ENCODE measurements around the gene TSPAN14. TPM values are rescaled to one million over a fixed set of nuclear protein-coding genes. Genes with fewer than 3 reads are reported as not detected.

TSPAN14 gene
- total RNA-seq, 2 experiments from 2014 or later = 43.9 to 45.5 TPM

- no peak for TF ChIP-seq CTCF (IDR thresholded peaks at IDR 0.05)
- Mint-ChIP-seq H3K27ac (peak overlapping the region; percentile 91), H3K9me3 (no peaks in the 10 kb centered on the region), H3K27me3 (no peaks in the 10 kb centered on the region), H3K36me3 (ENCODE audit: low read depth) (peaks cover 49% of the 10 kb centered on the region), H3K4me1 (ENCODE audit: low read depth) (peaks cover 93% of the 10 kb centered on the region), H3K4me3 (peak overlapping the region; percentile 40)
- POLR2A ChIA-PET = interaction anchor here (1.6 to 11.5 kb wide), 4 partner anchors 14 to 43 kb away, joined by 4 to 223 read pairs (median 60); no protein-coding TSS in a partner anchor
- intact Hi-C loops (cut with micrococcal nuclease) = no loop called here
- peak; percentile 7 for ATAC-seq
- DNase-seq = no peak
- CTCF ChIA-PET = interaction anchor here (1.2 to 11.4 kb wide), 6 partner anchors 10 to 109 kb away, joined by 4 to 154 read pairs (median 17); no protein-coding TSS in a partner anchor
Observed at GRCh38 chr10:80487421-80487785, 33.3 kb downstream of the TSPAN14 start.

GRCh38 chr10:80487791-80488538, 33.9 kb downstream of the TSPAN14 start:
- CTCF ChIA-PET = interaction anchor here (1.2 to 11.4 kb wide), 5 partner anchors 13 to 110 kb away, joined by 7 to 154 read pairs (median 27); no protein-coding TSS in a partner anchor
- POLR2A ChIA-PET = interaction anchor here (0.6 to 11.5 kb wide), 5 partner anchors 13 to 1185 kb away, joined by 3 to 223 read pairs (median 4); no protein-coding TSS in a partner anchor
- peak; percentile 79 for DNase-seq
- no peak for TF ChIP-seq CTCF (IDR thresholded peaks at IDR 0.05)
- ATAC-seq = peak; percentile 50
- H3K36me3 Mint-ChIP-seq (ENCODE audit: low read depth) = peaks cover 53% of the 10 kb centered on the region
- no peaks in the 10 kb centered on the region for H3K9me3 Mint-ChIP-seq
- no peaks in the 10 kb centered on the region for H3K27me3 Mint-ChIP-seq
- peak overlapping the region; percentile 91 for H3K27ac Mint-ChIP-seq
- H3K4me1 Mint-ChIP-seq (ENCODE audit: low read depth) = peaks cover 93% of the 10 kb centered on the region
- intact Hi-C loops (cut with micrococcal nuclease) = no loop called here
- H3K4me3 Mint-ChIP-seq = peak overlapping the region; percentile 40

GRCh38 chr10:80488539-80489066, 34.5 kb downstream of the TSPAN14 start:
- ChIA-PET CTCF (interaction anchor here (1.6 to 11.4 kb wide), 4 partner anchors 12 to 44 kb away, joined by 8 to 154 read pairs (median 50); no protein-coding TSS in a partner anchor), POLR2A (interaction anchor here (0.6 to 11.5 kb wide), 4 partner anchors 12 to 1186 kb away, joined by 3 to 223 read pairs (median 58); no protein-coding TSS in a partner anchor)
- ATAC-seq (no peak), DNase-seq (no peak)
- no peak for TF ChIP-seq CTCF (IDR thresholded peaks at IDR 0.05)
- Mint-ChIP-seq H3K4me3 (no peak overlapping the region), H3K4me1 (ENCODE audit: low read depth) (peaks cover 93% of the 10 kb centered on the region), H3K36me3 (ENCODE audit: low read depth) (peaks cover 53% of the 10 kb centered on the region), H3K27me3 (no peaks in the 10 kb centered on the region), H3K27ac (peak overlapping the region; percentile 91), H3K9me3 (no peaks in the 10 kb centered on the region)
- intact Hi-C loops (cut with micrococcal nuclease) = no loop called here

GRCh38 chr10:80489371-80490112, 35.4 kb downstream of the TSPAN14 start:
- POLR2A ChIA-PET = interaction anchor here (6.9 to 11.5 kb wide), 2 partner anchors 11 to 19 kb away, joined by 113 to 223 read pairs; no protein-coding TSS in a partner anchor
- DNase-seq (no peak), ATAC-seq (no peak)
- Mint-ChIP-seq H3K27ac (peak overlapping the region; percentile 67), H3K36me3 (ENCODE audit: low read depth) (peaks cover 58% of the 10 kb centered on the region), H3K4me3 (no peak overlapping the region), H3K4me1 (ENCODE audit: low read depth) (peaks cover 96% of the 10 kb centered on the region), H3K27me3 (no peaks in the 10 kb centered on the region), H3K9me3 (no peaks in the 10 kb centered on the region)
- no peak for TF ChIP-seq CTCF (IDR thresholded peaks at IDR 0.05)
- CTCF ChIA-PET = interaction anchor here (0.8 to 11.4 kb wide), 5 partner anchors 12 to 45 kb away, joined by 3 to 154 read pairs (median 27); no protein-coding TSS in a partner anchor
- intact Hi-C loops (cut with micrococcal nuclease) = no loop called here
